HuH-7 (cell line): ENCODE results near the gene DPAGT1.
A peak's percentile ranks its signal among the peaks of the same experiment; 100 is the strongest.
"Not testable (repeated sequence)": the region's sequence is repeated elsewhere in the genome, so short reads cannot be mapped to it uniquely, and the experiment has no call there.

Experiments used
- DNase-seq: peaks from one replicate; pipeline ENCODE4 v3.0.0; 2011; ENCODE audit warnings: low spot score

Gene DPAGT1

DNA sequence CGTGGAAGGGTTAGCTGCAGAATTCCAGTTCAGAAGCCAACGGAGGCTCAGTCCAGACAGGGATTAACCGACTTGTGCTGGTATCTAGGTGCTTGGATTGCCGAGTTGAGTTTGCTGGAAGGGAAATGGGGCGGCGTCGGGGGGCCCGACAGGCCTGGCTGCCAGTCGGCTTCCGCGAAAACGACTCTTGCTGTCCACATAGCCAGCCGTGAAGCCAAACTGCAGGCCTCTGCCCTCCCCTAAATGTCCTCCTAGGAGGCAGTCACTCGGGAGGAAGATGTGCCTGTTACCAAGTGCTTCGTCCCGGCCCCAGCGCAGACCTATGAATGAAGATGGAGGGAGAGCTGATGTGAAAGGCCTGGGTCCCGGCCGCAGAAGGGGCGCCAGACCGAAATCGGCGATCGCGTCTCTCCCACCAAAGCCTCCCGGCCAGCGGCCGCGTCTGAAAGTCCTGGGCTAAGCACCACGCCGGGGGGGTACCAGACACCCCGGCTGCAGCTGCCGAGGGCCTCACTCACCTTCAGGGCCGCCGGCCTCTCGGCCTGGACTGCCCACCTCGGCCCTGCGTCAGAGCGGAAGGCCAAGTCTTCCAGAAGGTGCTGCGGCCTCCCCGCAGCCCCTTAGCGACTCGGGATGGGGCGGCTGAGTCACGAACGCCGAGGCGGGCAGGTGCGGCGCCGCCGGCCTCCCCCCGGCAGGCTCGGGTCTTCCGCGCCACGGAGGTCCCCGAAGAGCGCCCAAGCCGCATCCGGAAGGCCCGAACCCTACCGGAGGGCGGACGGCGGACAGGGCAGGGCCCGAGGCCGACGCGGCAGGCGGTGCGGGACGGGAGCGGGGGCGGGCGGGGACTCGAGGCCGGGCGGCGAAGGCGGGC is 7.5 kb downstream of the DPAGT1 start:
- DNase-seq, result no peak

DNA sequence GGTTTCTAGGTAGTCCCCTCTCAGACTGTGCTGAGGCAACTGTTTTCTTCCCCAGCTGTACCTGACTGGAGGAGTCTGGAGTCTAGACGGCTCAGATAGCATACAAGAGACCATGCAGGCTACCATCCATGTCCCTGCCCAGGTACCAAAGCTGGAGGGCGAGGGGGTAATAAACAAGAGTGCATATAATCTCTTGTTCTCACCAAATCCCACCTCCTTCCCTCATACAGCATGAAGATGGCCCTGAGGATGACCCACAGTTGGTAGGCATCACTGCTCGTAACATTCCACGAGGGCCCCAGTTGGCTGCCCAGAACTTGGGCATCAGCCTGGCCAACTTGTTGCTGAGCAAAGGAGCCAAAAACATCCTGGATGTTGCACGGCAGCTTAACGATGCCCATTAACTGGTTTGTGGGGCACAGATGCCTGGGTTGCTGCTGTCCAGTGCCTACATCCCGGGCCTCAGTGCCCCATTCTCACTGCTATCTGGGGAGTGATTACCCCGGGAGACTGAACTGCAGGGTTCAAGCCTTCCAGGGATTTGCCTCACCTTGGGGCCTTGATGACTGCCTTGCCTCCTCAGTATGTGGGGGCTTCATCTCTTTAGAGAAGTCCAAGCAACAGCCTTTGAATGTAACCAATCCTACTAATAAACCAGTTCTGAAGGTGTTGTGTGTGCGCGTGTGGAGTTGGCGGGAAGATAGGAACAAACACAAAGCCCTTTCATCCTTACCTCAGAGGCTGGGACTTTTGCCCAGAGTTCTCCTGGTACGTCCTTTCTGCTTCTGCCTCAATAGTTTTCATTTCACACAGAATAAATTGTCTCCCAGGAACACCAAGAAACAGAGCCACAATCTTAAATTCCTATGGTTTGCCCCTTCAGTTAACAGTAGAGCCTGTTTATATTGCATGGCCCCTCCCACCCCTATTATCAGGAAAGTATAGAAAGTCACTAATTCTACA is 8.5 kb downstream of the DPAGT1 start:
- no peak for DNase-seq

DNA sequence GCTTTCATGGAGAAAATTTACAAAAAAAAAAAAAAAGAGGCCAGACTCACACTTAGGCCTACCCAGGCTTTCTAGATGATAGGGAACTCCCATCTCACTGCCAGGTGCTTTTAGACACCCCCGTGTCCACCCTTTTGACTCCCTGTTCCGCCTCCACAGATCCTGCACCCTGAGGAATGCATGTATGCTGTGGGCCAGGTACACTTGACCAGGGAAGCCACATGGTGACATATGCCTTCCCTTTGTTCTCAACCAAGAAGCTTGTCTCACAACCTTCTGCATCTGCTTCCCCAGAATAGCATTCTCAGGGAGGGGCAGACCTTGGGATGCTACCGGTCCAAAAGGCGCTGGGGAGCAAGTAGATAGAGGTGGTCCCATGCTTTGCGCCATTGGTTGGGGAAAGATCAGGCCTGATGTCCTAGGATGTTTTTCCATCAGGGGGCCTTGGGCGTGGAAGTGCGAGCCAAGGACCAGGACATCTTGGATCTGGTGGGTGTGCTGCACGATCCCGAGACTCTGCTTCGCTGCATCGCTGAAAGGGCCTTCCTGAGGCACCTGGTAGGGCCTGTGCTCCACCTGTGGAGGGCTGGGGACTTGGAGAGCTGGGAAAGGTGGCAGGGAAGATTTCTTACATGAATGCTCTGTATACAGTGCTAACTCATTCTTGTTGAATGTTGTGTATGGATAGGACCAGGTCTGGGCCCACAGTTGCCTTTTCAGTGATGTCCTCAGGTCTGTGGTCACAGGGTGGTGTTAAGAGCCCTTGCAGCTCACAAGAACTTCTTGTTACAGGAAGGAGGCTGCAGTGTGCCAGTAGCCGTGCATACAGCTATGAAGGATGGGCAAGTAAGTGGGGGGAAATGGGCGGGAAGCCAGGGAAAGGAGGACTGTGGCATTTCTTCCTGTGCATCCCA is 9.4 kb downstream of the DPAGT1 start:
- DNase-seq, result no peak

- no peak for DNase-seq
Observed at GRCh38 chr11:119091178-119091577, 10.5 kb downstream of the DPAGT1 start.

DNA sequence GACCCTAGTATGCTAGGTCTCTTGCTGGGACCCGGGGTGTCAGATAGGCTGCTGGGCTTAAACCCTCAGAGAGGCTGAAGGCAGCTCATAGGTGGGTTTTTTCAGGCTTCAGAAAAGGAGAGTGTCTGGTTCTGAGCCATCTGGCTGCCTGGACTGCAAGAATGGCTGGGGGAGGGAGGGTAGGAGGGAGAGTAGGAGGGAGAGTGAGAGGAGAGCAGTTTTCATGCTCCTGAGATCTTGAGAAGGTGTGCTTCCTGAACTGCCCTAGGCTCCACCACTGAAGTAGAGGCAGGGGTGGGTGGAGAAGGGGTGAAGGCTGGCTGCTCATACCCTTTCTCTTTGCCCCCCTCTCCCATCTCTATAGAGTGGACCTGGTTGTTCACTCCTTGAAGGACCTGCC is 12.3 kb downstream of the DPAGT1 start:
- no peak for DNase-seq

- no peak for DNase-seq
Observed at GRCh38 chr11:119088406-119088805, 13.2 kb downstream of the DPAGT1 start.

DNA sequence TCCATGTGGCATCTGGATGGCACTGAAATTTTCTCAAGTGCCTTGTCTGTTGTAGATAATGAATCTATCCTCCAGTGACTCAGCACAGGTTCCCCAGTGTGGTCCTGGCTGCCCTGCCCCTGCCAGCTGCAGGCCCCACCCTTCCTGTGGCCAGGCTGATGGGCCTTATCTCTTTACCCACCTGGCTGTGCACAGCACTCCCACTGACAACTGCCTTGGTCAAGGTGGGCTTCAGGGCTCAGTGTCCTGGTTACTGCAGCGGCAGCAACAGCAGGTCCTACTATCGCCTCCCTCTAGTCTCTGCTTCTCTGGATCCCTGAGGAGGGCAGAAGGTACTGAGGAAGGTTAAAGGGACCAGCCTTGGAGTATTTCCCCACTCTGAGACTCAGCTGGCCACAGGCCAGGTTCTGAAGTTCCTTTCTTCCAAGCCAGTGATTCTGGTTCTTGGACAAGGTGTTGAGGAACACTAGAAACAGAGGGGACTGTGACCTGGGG is 13.9 kb downstream of the DPAGT1 start:
- no peak for DNase-seq

DNA sequence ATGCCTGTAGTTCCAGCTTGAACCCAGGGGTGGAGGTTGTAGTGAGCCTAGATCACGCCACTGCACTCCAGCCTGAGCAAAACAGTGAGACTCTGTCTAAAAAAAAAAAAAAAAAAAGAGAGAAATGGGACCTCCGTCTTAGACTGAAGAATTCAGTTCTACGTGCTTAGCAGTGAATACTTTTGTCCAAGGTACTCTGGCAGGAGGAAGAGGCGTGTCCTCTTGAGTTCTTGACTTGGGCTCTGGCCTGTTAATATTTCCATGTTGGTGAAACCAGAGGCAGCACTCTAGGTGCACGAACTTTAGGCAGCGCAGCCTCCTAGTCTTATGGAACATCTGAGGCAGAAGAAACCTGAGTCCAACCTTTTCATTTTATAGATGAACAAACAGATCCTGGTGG is 14.5 kb downstream of the DPAGT1 start:
- DNase-seq, result no peak

DNA sequence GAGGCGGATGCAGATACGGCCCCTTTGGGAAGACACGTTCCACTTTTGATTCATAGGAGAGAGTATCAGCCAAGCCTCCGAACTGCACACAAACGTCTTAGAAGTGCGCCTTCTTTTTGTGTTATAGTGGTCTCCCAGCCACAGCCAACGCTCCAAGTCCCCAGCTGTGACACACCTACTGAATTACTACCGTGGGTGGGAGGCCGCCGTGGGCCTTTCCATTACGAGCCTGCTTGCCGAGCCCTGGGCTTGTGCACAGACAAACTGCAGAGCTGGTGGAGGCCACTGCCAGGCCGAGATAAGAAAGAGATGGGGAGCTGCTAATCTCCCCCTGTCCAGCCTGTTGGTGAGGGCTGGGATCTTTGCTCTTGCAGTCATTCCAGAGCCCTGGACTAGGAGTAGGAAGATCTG is 16.2 kb downstream of the DPAGT1 start:
- no peak for DNase-seq

GRCh38 chr11:119084663-119085436 is 16.8 kb downstream of the DPAGT1 start, which contains the start of gene HMBS:
Gene HMBS (plus strand): TSS chr11:119084881. CDS start chr11:119085034, 153 bp downstream.
- DNase-seq, result peak; percentile 90

GRCh38 chr11:119081682-119082260 is 19.9 kb downstream of the DPAGT1 start:
- no peak for DNase-seq

DNA sequence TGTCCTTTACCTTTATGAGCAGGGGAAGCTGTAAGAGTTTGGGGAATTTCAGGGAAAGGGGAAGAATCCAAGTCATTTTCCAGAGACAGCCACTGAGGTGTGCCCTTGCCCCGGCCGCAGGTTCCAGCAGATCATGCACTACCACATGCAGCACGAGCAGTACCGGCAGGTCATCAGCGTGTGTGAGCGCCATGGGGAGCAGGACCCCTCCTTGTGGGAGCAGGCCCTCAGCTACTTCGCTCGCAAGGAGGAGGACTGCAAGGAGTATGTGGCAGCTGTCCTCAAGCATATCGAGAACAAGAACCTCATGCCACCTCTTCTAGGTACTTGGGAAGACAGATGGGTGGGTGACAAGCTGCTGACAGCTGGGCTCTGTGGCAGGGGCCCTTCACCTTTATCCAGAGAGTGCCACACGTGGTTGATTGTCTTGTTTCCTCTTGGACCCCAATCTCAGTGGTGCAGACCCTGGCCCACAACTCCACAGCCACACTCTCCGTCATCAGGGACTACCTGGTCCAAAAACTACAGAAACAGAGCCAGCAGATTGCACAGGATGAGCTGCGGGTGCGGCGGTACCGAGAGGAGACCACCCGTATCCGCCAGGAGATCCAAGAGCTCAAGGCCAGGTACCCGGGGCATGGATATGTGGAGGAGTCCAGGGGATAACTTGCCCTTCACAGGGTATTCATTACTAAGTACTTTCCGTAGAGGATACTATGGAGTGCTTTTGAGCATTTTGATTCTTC is 22.8 kb downstream of the DPAGT1 start:
- DNase-seq, result no peak

- DNase-seq, result no peak
Observed at GRCh38 chr11:119077839-119078238, 23.8 kb downstream of the DPAGT1 start.

- DNase-seq, result peak; percentile 98
Observed at GRCh38 chr11:119067371-119068222, 34.1 kb downstream of the DPAGT1 start, which contains the start of gene VPS11. Gene VPS11 (plus strand): TSS chr11:119067818. CDS start chr11:119067824, 6 bp downstream.

- peak; percentile 67 for DNase-seq
Observed at GRCh38 chr11:119065369-119065768, 36.3 kb downstream of the DPAGT1 start.

GRCh38 chr11:119062779-119063178 is 38.9 kb downstream of the DPAGT1 start:
- no peak for DNase-seq

DNA sequence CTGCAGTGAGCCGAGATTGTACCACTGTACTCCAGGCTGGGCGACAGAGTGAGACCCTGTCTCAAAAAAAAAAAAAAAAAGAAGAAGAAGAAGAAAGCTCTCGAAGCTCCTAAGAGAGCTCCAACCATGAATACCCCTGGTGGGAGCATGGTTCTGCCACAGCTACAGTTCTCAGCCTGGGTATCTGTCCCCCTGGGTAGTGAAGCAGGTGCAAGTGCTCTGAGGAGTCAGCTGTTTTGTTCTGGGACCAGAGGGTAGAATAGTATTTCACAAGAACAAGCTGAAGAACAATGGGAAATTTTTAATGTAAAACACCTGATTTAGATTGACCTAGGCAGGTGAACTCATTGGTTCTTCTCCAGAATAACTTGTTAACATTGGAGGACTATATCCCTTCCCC is 40.4 kb downstream of the DPAGT1 start:
- no peak for DNase-seq

GRCh38 chr11:119059128-119059527 is 42.5 kb downstream of the DPAGT1 start:
- not testable (repeated sequence) for DNase-seq
